HEK293 (cell line): Measurements from ENCODE around the gene PRM3.

Experiments
- CTCF ChIP-seq: fragments of 450-650 bp; formaldehyde crosslinking; IDR thresholded peaks from 2 replicates; pipeline ENCODE4 v1.5.1; 2016; ENCODE audit warnings: missing biosample characterization, missing genetic modification characterization
- KLF17 ChIP-seq: fragments of 450-650 bp; formaldehyde crosslinking; IDR thresholded peaks from 2 replicates; pipeline ENCODE4 v1.5.1; 2016; ENCODE audit warnings: missing biosample characterization, missing genetic modification characterization
- TF ChIP-seq, protein P1 (sequence below): fragments of 450-650 bp; formaldehyde crosslinking; IDR thresholded peaks from 2 replicates; pipeline ENCODE4 v1.5.1; 2016; ENCODE audit warnings: missing biosample characterization, missing genetic modification characterization, low read depth

- TF ChIP-seq KLF17 (tag by site-specific recombination) (no peak), CTCF (no peak)
- TF ChIP-seq, protein P1, sequence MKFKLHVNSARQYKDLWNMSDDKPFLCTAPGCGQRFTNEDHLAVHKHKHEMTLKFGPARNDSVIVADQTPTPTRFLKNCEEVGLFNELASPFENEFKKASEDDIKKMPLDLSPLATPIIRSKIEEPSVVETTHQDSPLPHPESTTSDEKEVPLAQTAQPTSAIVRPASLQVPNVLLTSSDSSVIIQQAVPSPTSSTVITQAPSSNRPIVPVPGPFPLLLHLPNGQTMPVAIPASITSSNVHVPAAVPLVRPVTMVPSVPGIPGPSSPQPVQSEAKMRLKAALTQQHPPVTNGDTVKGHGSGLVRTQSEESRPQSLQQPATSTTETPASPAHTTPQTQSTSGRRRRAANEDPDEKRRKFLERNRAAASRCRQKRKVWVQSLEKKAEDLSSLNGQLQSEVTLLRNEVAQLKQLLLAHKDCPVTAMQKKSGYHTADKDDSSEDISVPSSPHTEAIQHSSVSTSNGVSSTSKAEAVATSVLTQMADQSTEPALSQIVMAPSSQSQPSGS = no peak
These were observed 13.5 kb downstream of the PRM3 start for GRCh38 chr16:11259655-11260595.
